ENCODE measurements around the gene SAMMSON. TPM values are rescaled to one million over a fixed set of nuclear protein-coding genes. Genes with fewer than 3 reads are reported as not detected.

SAMMSON gene
- total and polyA plus RNA-seq, 2 donors: under 0.01 to 0.05 TPM

DNA sequence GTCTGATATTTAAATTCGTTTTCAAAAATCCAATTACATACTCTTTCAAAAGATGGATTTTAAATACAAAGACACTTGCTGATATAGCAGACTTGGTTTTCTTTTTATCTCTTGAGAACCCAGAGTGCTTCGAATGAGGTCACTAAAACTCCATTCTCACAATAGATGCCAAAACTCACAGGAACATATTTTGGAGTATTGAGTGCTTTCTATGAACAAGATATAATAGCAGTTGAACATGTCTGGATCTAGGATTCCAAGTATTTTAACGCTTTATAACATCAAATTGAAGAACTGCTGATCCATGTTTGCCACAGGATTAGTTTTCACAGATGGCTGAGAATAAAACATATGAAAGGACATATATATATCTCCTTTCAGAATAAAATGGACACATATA, 113.2 kb downstream of the SAMMSON start:
- Histone ChIP-seq H3K27me3 (ENCODE audit: control insufficient read depth in 2 of 2, insufficient read depth in 1 of 2, low read length in 1 of 2) (peaks cover 0 to under 1% of the 10 kb centered on the region in 2 donors), H3K9me3 (ENCODE audit: control insufficient read depth in 2 of 2, insufficient read depth in 1 of 2, low read length in 1 of 2) (no peaks in the 10 kb centered on the region), H3K4me1 (ENCODE audit: control insufficient read depth in 2 of 2, insufficient read depth in 2 of 2, low read length in 2 of 2) (no peaks in the 10 kb centered on the region), H3K36me3 (ENCODE audit: control insufficient read depth in 2 of 2, insufficient read depth in 2 of 2, low read length in 1 of 2) (no peaks in the 10 kb centered on the region), H3K4me3 (ENCODE audit: low read length in 2 of 2) (no peak overlapping the region), H3K27ac (ENCODE audit: low read depth in 1 of 2, low read length in 1 of 2) (no peak overlapping the region)
- no peak for DNase-seq (ENCODE audit: low read depth in 6 of 9, low spot score in 9 of 9)
- WGBS: 89% methylated on average over 3 of the region's 3 CpGs

DNA sequence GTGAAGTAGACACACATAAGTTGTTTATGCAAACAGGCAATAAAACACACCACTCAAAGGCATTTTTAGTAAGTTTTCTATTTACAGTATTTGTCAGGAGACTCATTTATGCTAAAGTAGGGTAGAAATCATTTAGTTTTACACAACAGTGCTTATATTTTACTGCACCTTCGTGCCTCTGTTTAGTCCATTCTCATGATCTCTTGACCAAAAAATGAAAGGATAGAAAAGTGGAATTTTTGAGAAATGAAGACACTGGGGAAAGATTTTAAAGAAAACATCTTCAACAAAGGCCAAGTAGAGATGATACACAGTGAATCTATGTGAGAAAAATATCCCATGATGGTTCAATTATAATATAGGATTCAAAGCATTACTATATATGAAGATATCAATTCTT, 114.9 kb downstream of the SAMMSON start:
- no peaks in the 10 kb centered on the region for H3K36me3 ChIP-seq (ENCODE audit: control insufficient read depth in 2 of 2, insufficient read depth in 2 of 2, low read length in 1 of 2)
- no peak overlapping the region for H3K4me3 ChIP-seq (ENCODE audit: low read length in 2 of 2)
- H3K27ac ChIP-seq (ENCODE audit: low read depth in 1 of 2, low read length in 1 of 2): no peak overlapping the region
- no peak for DNase-seq (ENCODE audit: low read depth in 6 of 9, low spot score in 9 of 9)
- peaks cover 0 to 4% of the 10 kb centered on the region in 2 donors for H3K27me3 ChIP-seq (ENCODE audit: control insufficient read depth in 2 of 2, insufficient read depth in 1 of 2, low read length in 1 of 2)
- H3K9me3 ChIP-seq (ENCODE audit: control insufficient read depth in 2 of 2, insufficient read depth in 1 of 2, low read length in 1 of 2): no peaks in the 10 kb centered on the region
- 82% methylated on average over 1 of the region's 1 CpG for WGBS
- no peaks in the 10 kb centered on the region for H3K4me1 ChIP-seq (ENCODE audit: control insufficient read depth in 2 of 2, insufficient read depth in 2 of 2, low read length in 2 of 2)

DNA sequence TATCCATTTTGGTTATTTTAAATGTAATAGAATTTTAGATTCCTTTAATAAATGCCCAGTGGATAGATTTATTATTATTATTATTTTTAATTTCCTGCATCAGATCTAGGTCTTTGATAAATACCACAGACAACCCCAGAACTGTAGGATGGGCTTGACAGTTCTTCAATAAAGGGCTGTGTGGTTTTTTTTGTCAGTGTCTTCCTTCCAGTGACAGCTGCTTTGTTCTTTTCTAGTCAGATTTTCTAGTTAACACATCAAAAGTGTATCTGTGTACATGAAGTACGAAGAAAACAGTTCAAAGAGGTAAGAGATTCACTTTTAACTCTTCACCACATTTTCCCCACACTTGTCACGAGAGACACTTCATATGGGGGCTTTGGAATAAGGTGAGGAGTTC, 120.3 kb downstream of the SAMMSON start:
- 6% methylated on average over 2 of the region's 2 CpGs for WGBS
- peaks cover 0 to 11% of the 10 kb centered on the region in 2 donors for H3K27me3 ChIP-seq (ENCODE audit: control insufficient read depth in 2 of 2, insufficient read depth in 1 of 2, low read length in 1 of 2)
- no peak overlapping the region for H3K4me3 ChIP-seq (ENCODE audit: low read length in 2 of 2)
- H3K27ac ChIP-seq (ENCODE audit: low read depth in 1 of 2, low read length in 1 of 2): no peak overlapping the region
- H3K4me1 ChIP-seq (ENCODE audit: control insufficient read depth in 2 of 2, insufficient read depth in 2 of 2, low read length in 2 of 2): peaks cover 0 to 4% of the 10 kb centered on the region in 2 donors
- H3K9me3 ChIP-seq (ENCODE audit: control insufficient read depth in 2 of 2, insufficient read depth in 1 of 2, low read length in 1 of 2): peaks cover 0 to 3% of the 10 kb centered on the region in 2 donors
- peak in 1 of 9 donors; percentile 48 for DNase-seq (ENCODE audit: low read depth in 6 of 9, low spot score in 9 of 9)
- H3K36me3 ChIP-seq (ENCODE audit: control insufficient read depth in 2 of 2, insufficient read depth in 2 of 2, low read length in 1 of 2): no peaks in the 10 kb centered on the region
